ENCODE measurements around the gene POLG.

DNA sequence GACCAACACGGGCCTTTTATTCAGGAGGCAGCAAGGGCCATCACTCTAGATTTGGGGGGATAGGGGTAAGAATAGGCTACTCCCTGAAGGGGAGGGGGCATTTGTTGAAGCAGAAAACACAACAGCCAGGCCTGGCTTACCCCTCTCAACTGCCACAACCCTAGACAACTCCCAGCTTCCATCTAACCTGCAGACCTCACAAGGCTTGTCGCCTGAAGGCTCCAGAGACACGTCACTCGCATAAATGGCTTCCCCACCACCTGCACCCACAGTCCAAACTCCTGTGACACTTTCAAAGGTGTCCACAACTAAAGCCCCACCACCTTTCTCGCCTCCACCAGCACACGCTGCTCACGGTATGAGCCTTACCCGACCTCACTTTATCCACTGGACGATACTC is 14.9 kb downstream of the POLG start:
- no peak for TF ChIP-seq GATA2 (IDR thresholded peaks at IDR 0.05; ENCODE audit: low read depth, low read length)
- no peak for TF ChIP-seq GATA3 (IDR thresholded peaks at IDR 0.05; ENCODE audit: low read depth, low read length)
